B cell (primary cell): ENCODE data around the gene THUMPD3. TPM values are rescaled to one million over a fixed set of nuclear protein-coding genes. Genes with fewer than 3 reads are reported as not detected.
A peak's percentile ranks its signal among the peaks of the same experiment; 100 is the strongest.

ENCODE experiments used
- ATAC-seq: fragments of 200-7000 bp; cut with Tn5 transposase; one replicate; pipeline ENCODE4 v1.10.0; 2021; ENCODE audit warnings: low read depth, mild to moderate bottlenecking, moderate number of reproducible peaks, moderate library complexity
- CTCF ChIA-PET: fragments of 350-600 bp; sonication (Branson Sonifier 250); formaldehyde crosslinking; loops from one replicate; lab custom pipeline; 2021; ENCODE audit warnings: antibody characterized with exemption, inconsistent platforms; lab: Charles Lee
- POLR2A ChIA-PET: fragments of 350-600 bp; sonication (Branson Sonifier 250); formaldehyde crosslinking; loops from one replicate; lab custom pipeline; 2021; ENCODE audit warnings: antibody characterized with exemption; lab: Charles Lee
- DNase-seq: peaks from one replicate; pipeline ENCODE4 v3.0.0; 2013
- H2AFZ ChIP-seq: 2 replicates; pipeline ENCODE4 v1.6.1; 2012; ENCODE audit warnings: mild to moderate bottlenecking, low read depth, low read length; ENCODE audit not compliant: insufficient read depth, poor library complexity, severe bottlenecking
- H3K27ac ChIP-seq, 2 donors: 1 replicate in 1 of 2; 2 replicates in 1 of 2; pipeline ENCODE4 v1.5.1; 2012 to 2013; ENCODE audit warnings: low read length in 2 of 2, mild to moderate bottlenecking in 2 of 2, moderate library complexity in 1 of 2
- H3K27me3 ChIP-seq, 4 experiments: fragments of 200-600 bp in 1 of 4; sonication (generic) in 1 of 4; replicated peaks in 1 of 4; 1 replicate in 2 of 4; 2 replicates in 2 of 4; pipeline versions ENCODE4 v1.6.1 to v1.7.0; 2013 to 2016; ENCODE audit warnings: low read length in 3 of 4, mild to moderate bottlenecking in 2 of 4, mixed read lengths in 1 of 4, moderate library complexity in 1 of 4; ENCODE audit not compliant: insufficient read depth in 4 of 4, control insufficient read depth in 3 of 4; ENCODE audit errors: control extremely low read depth in 1 of 4
- H3K36me3 ChIP-seq, 2 experiments: replicated peaks in 1 of 2; 1 replicate in 1 of 2; 2 replicates in 1 of 2; pipeline versions ENCODE4 v1.6.1 to v1.7.1; 2013; ENCODE audit warnings: low read length in 1 of 2; ENCODE audit not compliant: insufficient read depth in 2 of 2, control insufficient read depth in 1 of 2; ENCODE audit errors: control extremely low read depth in 1 of 2, extremely low read depth in 1 of 2
- H3K4me1 ChIP-seq, 2 donors: fragments of 200-600 bp in 1 of 2; sonication (generic) in 1 of 2; 1 replicate in 1 of 2; 2 replicates in 1 of 2; pipeline versions ENCODE4 v1.5.1 to v1.6.1; 2013 to 2017; ENCODE audit warnings: low read length in 2 of 2; ENCODE audit not compliant: control insufficient read depth in 2 of 2, insufficient read depth in 2 of 2
- H3K4me2 ChIP-seq: replicated peaks from 2 replicates; pipeline ENCODE3; 2012; ENCODE audit warnings: mild to moderate bottlenecking, low read depth, low read length; ENCODE audit not compliant: poor library complexity, severe bottlenecking
- H3K4me3 ChIP-seq, 5 experiments: fragments of 200-600 bp in 1 of 5; sonication (generic) in 1 of 5; 1 replicate in 3 of 5; 2 replicates in 2 of 5; pipeline versions ENCODE4 v1.5.1 to v1.7.0; 2011 to 2016; ENCODE audit warnings: low read length in 4 of 5, mild to moderate bottlenecking in 4 of 5, low read depth in 2 of 5, control low read depth in 1 of 5, moderate library complexity in 1 of 5; ENCODE audit not compliant: insufficient read depth in 1 of 5; ENCODE audit errors: control extremely low read depth in 1 of 5, extremely low read depth in 1 of 5
- H3K79me2 ChIP-seq: fragments of 200-600 bp; sonication (generic); one replicate; pipeline ENCODE4 v1.6.0; 2016; ENCODE audit warnings: low read length; ENCODE audit not compliant: control insufficient read depth, insufficient read depth
- H3K9ac ChIP-seq: fragments of 200-600 bp; sonication (generic); 2 replicates; pipeline ENCODE4 v1.6.1; 2017; ENCODE audit warnings: mild to moderate bottlenecking, low read length, moderate library complexity
- H3K9me3 ChIP-seq, 3 donors: one replicate each; pipeline versions ENCODE4 v1.6.1 to v1.7.1; 2013; ENCODE audit warnings: low read length in 2 of 3; ENCODE audit not compliant: control insufficient read depth in 2 of 3, insufficient read depth in 1 of 3; ENCODE audit errors: control extremely low read depth in 1 of 3
- H4K20me1 ChIP-seq: 2 replicates; pipeline ENCODE4 v1.6.0; 2012; ENCODE audit warnings: mild to moderate bottlenecking, low read length; ENCODE audit not compliant: insufficient read depth, control insufficient read depth, poor library complexity, severe bottlenecking
- H3K27ac Mint-ChIP-seq: one replicate; pipeline ENCODE4 v1.8.0; 2021; ENCODE audit warnings: mixed read lengths
- H3K27me3 Mint-ChIP-seq: one replicate; pipeline ENCODE4 v1.8.0; 2021; ENCODE audit warnings: mixed read lengths
- H3K4me1 Mint-ChIP-seq: one replicate; pipeline ENCODE4 v1.8.0; 2021; ENCODE audit warnings: mixed read lengths
- H3K4me3 Mint-ChIP-seq: one replicate; pipeline ENCODE4 v1.8.0; 2021; ENCODE audit warnings: mixed read lengths
- H3K9me3 Mint-ChIP-seq: one replicate; pipeline ENCODE4 v1.8.0; 2022; ENCODE audit warnings: mixed read lengths; ENCODE audit not compliant: insufficient read depth
- CTCF ChIP-seq: fragments of 200-600 bp; IDR thresholded peaks from one replicate; pipeline ENCODE4 v1.8.0; 2022; ENCODE audit warnings: antibody characterized with exemption, mild to moderate bottlenecking
- EZH2 ChIP-seq: IDR thresholded peaks from 2 replicates; pipeline ENCODE4 v1.6.1; 2012; ENCODE audit warnings: borderline replicate concordance, low read depth, mild to moderate bottlenecking, moderate library complexity, low read length; ENCODE audit not compliant: insufficient read depth, poor library complexity, severe bottlenecking
- WGBS: methylation state at CpG from one replicate; pipeline ENCODE4 v1.1.5; 2013; ENCODE audit warnings: missing lambda C conversion rate; ENCODE audit not compliant: insufficient coverage; 5-methylcytosine and 5-hydroxymethylcytosine counted together
- intact Hi-C: fragments of 100-400 bp; cut with micrococcal nuclease; formaldehyde crosslinking; loops from one replicate; pipeline ENCODE4 v1.10.0; 2022
- polyA plus RNA-seq: library from polyadenylated mRNA; depleted of rRNA; stranded (reverse); fragments of >200 nt; gene quantifications from 2 replicates; pipeline ENCODE4 v1.2.3, GENCODE V29; 2012
- total RNA-seq, 2 donors: library from RNA; stranded (reverse); fragments of 120-200 nt in 1 of 2; gene quantifications; 1 replicate in 1 of 2; 2 replicates in 1 of 2; pipeline versions ENCODE4 v1.2.3 to v1.2.4, GENCODE V29; 2013 to 2022

THUMPD3 gene
- total and polyA plus RNA-seq, 2 donors (not counting 1 experiment from before 2014, with no cell fraction given) = 10.1 to 32.1 TPM

- no peak for DNase-seq
- no peaks in the 10 kb centered on the region for H3K27me3 Mint-ChIP-seq
- peaks cover 68% of the 10 kb centered on the region for H3K4me1 Mint-ChIP-seq
- CTCF ChIA-PET = interaction anchor here (0.7 to 1.7 kb wide), 3 partner anchors 36 to 46 kb away, joined by 3 to 7 read pairs (median 3); no protein-coding TSS in a partner anchor
- Histone ChIP-seq H3K4me2 (peak overlapping the region; percentile 92), H3K9me3 (no peaks in the 10 kb centered on the region), H4K20me1 (peaks cover 59% of the 10 kb centered on the region), H3K4me1 (peaks cover 54 to 63% of the 10 kb centered on the region in 2 donors), H3K36me3 (peaks cover 0 to 3% of the 10 kb centered on the region in 2 experiments), H3K27ac (peak overlapping the region in 1 of 2 donors; percentile 98), H3K9ac (peak overlapping the region; percentile 81), H3K79me2 (peaks cover 85% of the 10 kb centered on the region), H3K4me3 (peak overlapping the region in 1 of 5 experiments; percentile 92), H2AFZ (no peak overlapping the region), H3K27me3 (no peaks in the 10 kb centered on the region)
- no peak for TF ChIP-seq EZH2
- TF ChIP-seq CTCF = no peak
- no peak for ATAC-seq
- peak overlapping the region; percentile 61 for H3K27ac Mint-ChIP-seq
- intact Hi-C loops = loop anchor here (2.0 to 5.0 kb wide), 2 partner anchors 33 to 715 kb away; partner anchors contain the start of gene BRK1
- WGBS = 6% methylated on average over 2 of the region's 3 CpGs
- no peaks in the 10 kb centered on the region for H3K9me3 Mint-ChIP-seq
- POLR2A ChIA-PET = interaction anchor here (0.7 to 4.3 kb wide), 2 partner anchors 37 to 332 kb away, joined by 6 to 39 read pairs; partner anchors contain the start of gene THUMPD3
- peak overlapping the region; percentile 94 for H3K4me3 Mint-ChIP-seq
Observed at GRCh38 chr3:9399746-9400145, 36.9 kb downstream of the THUMPD3 start.

GRCh38 chr3:9400616-9401015, 37.8 kb downstream of the THUMPD3 start:
- peaks cover 66% of the 10 kb centered on the region for H3K4me1 Mint-ChIP-seq
- Histone ChIP-seq H2AFZ (no peak overlapping the region), H3K9ac (no peak overlapping the region), H3K79me2 (peaks cover 85% of the 10 kb centered on the region), H3K27me3 (no peaks in the 10 kb centered on the region), H3K9me3 (no peaks in the 10 kb centered on the region), H3K4me2 (peak overlapping the region; percentile 36), H3K4me1 (peaks cover 46 to 60% of the 10 kb centered on the region in 2 donors), H3K36me3 (peaks cover 0 to under 1% of the 10 kb centered on the region in 2 experiments), H3K27ac (peak overlapping the region in 1 of 2 donors; percentile 18), H4K20me1 (peaks cover 50% of the 10 kb centered on the region), H3K4me3 (no peak overlapping the region)
- CTCF ChIA-PET = interaction anchor here (1.2 kb wide), 1 partner anchor 37 kb away, joined by 3 read pairs; no protein-coding TSS in a partner anchor
- ATAC-seq (no peak), DNase-seq (no peak)
- TF ChIP-seq CTCF (no peak), EZH2 (no peak)
- intact Hi-C loops = no loop called here
- H3K4me3 Mint-ChIP-seq = peak overlapping the region; percentile 32
- no peaks in the 10 kb centered on the region for H3K27me3 Mint-ChIP-seq
- no CpG with 5 or more reads among the region's 3 CpGs for WGBS
- H3K9me3 Mint-ChIP-seq = no peaks in the 10 kb centered on the region
- H3K27ac Mint-ChIP-seq = peak overlapping the region; percentile 46
- POLR2A ChIA-PET = interaction anchor here (0.6 kb wide), 1 partner anchor 37 kb away, joined by 5 read pairs; no protein-coding TSS in a partner anchor
